IPS-NIHi7 (cell line): ENCODE results near the gene TUBGCP3.
"Not testable (repeated sequence)": the region's sequence is repeated elsewhere in the genome, so short reads cannot be mapped to it uniquely, and the experiment has no call there.

Source experiments
- DNase-seq: peaks from one replicate; pipeline ENCODE4 v3.0.0; 2012; ENCODE audit warnings: mixed read lengths; ENCODE audit errors: extremely low spot score

Gene TUBGCP3

DNA sequence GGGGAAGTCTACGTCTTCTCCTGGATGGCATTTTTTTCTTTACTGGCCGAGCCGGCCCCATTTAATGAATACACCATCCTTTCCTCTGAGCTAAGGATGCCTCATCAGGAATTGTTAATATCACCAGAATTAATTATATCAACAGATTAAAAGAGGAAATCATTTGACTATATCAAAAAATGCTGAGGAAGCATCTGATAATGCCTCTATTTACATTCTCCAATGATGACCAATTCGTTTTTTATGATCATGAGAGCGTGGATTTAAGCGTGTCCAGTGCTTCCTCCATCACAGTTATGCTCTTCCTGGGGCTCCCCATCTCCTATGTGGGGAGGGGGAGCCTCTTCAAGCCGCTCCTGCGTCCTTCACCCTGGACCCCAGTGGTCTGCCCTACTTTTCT, 58.7 kb downstream of the TUBGCP3 start:
- no peak for DNase-seq

- no peak for DNase-seq
These were observed 61.7 kb downstream of the TUBGCP3 start for GRCh38 chr13:112526146-112526853.

DNA sequence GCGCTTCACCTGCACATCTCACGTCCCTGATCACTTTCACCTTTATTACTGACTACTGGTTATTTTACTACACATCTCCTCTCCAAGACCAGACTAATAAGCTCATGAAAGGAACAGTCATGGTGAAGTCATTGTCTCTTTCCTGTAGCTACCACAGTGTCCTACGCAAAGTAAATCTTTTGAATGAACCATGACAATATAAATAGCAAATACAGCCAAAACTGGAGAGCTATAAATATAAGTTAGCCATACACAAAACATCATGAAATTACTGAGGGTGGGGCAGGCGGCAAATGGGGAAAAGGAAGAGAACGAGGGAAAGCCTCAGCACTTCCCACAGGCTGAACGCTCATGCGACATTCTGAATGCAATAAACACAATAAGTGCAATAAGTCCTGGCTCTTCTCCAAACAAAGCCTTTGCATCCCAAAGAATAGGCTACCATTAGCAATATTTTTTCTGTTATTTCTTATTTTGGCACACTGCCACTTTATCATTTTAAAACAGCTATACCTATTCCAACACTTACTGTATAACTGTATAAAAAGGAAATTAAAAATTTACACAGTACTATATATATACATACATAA, 62.5 kb downstream of the TUBGCP3 start:
- no peak for DNase-seq

GRCh38 chr13:112522578-112522977, 65.4 kb downstream of the TUBGCP3 start:
- no peak for DNase-seq

DNA sequence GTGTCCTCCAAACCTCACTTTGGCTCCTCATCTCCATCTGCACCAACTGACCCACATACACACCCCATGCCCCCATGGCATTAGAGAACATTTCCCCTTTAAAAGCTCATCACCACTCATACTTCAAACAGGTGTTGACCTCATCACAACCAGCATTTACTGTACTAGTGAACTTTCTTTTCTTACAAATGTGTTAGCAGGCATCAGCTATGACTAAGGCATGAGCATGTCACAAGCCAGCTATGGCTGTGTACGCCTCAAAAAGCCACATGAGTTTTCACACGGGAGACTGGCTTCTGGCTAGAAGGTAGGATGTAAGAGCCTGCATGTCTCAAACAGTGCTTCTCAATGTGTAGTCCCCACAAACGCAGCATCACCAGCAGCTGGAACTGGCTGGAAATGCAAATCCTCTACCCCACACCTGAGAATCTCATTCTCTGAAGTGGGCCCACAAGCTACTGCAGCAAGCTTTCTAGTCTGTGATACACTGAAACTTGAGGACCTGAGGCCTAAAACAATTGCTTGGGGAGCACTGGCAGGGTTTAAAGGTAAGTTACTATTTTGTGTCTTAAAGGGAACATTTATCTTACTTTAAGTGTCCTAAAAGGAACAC, 66.8 kb downstream of the TUBGCP3 start:
- DNase-seq = no peak

- DNase-seq = no peak
These were observed 68.4 kb downstream of the TUBGCP3 start for GRCh38 chr13:112519517-112520060.

DNA sequence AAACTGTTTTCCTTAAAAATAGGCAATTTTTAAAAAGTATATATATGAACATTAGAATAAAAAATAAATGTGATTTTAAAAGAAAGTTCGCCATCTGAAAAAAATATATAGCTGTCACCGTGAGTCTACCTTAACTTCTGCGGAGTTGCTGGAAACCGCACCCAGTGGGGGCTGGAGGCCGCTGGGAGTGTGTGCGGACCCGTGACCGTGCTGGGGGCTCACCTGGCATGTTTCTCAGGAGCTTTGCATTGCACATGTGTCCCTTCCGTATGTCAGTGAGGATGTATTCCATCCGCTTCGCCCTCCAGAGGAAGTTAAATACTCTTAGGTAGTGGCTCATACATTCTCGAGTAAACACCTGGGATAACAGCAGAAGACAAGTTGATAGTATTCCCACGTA, 71.7 kb downstream of the TUBGCP3 start:
- DNase-seq = no peak

- no peak for DNase-seq
These were observed 74.2 kb downstream of the TUBGCP3 start for GRCh38 chr13:112513761-112514160.

DNA sequence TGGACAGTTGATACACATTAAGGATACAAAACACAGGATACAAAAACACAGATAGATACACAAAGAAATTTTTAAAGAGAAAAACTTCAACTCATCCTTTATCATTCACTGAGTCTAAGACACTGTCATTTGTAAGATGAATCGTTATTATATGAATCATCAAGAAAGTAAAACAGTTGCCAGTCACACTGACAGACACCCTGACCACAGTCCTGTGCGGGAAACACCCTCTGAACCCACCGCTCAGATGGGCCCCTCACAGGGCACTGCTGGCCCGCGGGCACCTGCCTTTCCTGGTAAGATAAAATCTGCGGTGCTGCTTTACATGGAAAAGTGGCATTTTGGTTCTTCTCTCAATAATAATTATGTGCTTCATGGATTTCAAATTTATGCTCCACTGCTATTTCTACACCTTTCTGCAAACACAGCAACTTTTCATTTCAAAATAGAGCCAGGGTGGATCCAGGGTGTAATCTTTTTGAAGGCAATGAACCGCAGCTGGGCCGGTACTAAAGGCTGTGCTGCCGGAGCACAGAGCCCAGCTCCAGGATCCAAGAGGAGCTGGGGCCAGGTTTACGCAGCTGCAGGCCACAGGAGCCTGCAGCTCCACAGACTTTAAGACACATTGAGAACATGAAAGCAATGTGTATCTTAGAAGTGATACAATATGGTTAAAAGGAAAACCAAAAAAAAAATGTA, 76.8 kb downstream of the TUBGCP3 start:
- no peak for DNase-seq

DNA sequence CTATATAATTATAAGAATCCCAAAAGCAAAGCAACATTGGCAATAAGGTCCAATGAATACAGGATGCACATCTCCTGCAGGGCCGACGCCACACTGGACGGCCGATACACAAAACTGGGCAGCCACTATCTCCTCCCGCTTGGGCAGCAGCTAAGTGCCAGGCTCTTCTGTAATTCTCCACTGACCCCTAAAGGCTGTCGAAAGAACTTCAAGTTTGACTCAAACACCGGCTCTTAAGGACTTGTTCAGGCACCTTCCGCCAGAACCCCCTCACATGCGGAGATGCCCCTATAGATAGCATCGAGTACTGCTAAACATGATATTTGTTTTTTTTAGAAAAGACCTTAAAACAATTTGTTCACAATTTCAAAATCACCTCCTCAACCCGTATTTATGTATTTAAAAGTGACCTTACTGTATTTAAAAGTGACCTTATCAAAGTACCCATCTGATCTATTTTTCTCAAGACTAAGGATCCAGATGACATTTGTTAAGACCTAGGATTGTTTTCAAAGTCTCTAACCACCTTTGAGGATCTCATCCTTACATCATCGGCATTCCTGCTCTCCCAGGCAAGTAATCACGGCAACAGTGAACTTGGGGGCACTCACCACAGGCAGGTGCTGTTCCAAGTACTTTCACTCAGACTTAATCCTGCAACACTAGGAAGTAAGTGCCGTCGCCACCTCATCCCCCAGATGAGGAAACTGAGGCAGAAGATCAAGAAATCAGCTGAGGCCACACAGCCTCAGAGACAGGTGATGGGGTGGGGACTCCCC, 77.8 kb downstream of the TUBGCP3 start:
- DNase-seq = peak; percentile 92

GRCh38 chr13:112509190-112509589, 78.8 kb downstream of the TUBGCP3 start:
- DNase-seq = no peak

DNA sequence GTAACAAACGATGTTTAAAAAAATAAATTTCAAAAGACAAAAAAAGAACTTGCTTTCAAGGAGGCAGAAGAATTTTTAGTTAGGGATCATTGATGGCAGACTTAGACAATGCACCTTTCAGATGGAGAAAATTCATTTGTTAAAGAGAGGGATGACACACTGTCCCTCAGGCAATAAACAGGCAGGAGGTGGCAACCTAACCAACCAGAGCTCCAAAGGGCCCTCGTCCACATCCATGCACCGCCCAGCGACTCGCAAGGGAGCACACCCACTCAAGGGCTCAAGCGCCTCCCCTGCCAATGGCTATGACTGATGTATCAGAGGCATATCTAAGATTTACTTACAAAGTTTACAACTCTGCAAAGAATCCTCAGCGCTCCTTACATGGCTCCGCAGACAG, 81.9 kb downstream of the TUBGCP3 start:
- DNase-seq = peak; percentile 24

DNA sequence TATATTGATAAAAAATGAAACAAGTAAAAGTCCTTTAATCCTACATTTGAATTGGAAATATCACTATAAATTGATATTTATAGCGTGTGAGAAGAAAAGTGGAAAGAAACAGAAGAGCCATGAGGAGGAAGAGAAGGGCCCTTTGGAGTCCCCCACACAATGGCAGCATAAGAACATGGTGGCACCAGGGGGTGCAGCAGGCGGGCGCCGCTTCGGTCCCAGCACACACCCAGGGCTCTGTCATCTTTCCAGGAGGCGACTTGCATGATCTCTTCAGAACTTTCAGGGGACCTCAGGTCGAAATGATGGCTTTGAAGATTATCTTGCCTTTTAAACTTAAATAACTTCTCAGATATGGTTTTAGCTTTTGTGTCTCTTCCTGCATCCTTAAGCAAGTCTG, 91.8 kb downstream of the TUBGCP3 start:
- DNase-seq = no peak

GRCh38 chr13:112495465-112495864, 92.5 kb downstream of the TUBGCP3 start:
- no peak for DNase-seq

DNA sequence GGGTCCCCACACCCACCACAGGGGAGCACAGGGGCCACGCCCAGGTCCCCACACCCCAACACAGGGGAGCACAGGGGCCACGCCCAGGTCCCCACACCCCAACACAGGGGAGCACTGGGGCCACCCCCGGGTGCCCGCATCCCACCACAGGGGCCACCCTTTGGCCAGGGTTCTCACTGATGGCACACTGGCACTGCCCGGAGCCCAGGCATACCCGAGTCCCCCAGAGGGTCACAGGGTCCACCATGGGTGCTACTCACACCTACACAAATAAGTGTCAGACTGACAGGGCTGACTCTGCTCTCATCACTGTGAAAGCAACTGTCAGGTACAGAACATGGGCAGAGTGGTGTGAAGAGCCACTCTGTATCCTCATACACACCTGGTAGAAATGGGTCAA, 98.8 kb downstream of the TUBGCP3 start:
- DNase-seq = no peak

- not testable (repeated sequence) for DNase-seq
These were observed 99.5 kb downstream of the TUBGCP3 start for GRCh38 chr13:112488343-112489050.

DNA sequence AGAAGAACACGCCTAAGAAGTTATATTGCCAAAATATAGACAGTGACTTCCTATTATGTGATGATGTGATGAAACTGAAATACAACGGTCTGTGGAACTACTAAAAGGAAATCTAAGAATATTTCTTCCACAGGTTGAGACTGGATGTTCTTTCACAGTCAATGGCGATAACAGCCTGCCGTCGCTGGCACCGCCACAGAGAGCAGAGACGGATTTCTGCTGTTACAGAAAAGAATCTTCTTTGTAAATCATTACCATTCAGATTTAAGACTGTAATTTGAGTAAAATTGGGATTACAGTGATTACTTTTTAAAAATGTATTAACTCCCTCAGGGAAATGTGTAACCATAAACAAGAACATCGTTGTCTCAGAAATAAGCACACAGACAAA, 100.8 kb downstream of the TUBGCP3 start:
- DNase-seq = no peak

DNA sequence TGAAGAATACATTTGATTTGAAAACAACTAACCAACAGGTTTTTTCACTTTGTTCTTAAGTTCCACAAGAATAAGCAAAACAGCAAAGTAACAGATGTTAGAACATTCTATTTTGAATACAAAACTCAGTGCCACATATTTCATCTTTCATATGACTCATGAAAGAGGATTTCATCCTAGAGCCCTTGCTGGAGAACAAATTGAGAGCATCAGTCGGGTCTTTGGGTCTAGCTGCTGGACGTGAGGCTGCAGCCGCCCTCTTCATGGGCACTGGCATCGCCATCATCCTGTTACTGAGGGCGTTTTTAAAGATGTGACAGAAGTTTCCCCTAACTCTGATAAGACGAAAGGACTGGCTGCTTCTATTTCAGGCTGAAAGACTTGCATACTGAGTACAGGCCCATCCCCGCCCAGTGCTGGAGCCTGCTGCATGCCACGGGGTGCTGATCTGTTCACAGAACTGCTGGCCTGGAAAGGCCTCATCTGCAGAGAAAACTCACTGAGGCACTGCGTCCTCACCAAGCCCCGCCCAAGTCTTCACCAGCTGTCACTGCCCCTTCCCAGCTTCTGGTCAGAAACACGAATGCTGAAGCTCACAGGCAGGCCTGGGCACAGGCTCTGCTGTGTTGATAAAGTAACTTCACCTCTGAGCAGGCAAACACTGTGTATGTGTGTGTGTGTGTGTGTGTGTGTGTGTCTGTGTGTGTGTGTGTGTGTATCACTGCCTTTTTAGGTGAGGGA, 101.4 kb downstream of the TUBGCP3 start:
- DNase-seq = no peak

DNA sequence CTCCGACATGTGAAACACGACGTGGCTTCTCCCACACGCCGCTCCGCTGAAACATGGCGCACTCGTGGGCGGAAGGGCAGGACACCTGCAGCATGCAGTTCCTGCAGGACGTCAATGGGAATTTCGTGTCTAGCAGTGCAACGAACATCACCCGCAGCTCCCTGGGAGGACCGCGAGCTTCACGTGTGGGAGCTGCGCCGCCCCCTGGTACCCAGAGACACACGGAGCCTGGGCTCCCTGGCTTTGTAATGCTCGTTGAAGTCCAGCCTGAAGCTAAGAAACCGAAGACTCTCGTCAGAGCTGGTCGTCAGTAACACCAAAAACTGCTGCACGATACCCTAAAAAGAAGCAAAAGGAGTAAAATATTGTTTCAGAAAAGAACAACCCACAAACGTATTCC, 102.1 kb downstream of the TUBGCP3 start:
- DNase-seq = not testable (repeated sequence)

GRCh38 chr13:112483299-112483698, 104.7 kb downstream of the TUBGCP3 start:
- DNase-seq = no peak
